Measurements from ENCODE around the gene PARD3B.

Gene PARD3B

GRCh38 chr2:205383601-205384000 is 838.3 kb downstream of the PARD3B start:
- no peak for DNase-seq

GRCh38 chr2:205386109-205386508 is 840.8 kb downstream of the PARD3B start:
- no peak for DNase-seq

- DNase-seq, result no peak
These were observed 842.2 kb downstream of the PARD3B start for GRCh38 chr2:205387350-205388055.

- DNase-seq, result no peak
These were observed 845.6 kb downstream of the PARD3B start for GRCh38 chr2:205390866-205391265.

GRCh38 chr2:205401511-205401910 is 856.2 kb downstream of the PARD3B start:
- no peak for DNase-seq

- no peak for DNase-seq
These were observed 856.7 kb downstream of the PARD3B start for GRCh38 chr2:205402011-205402410.

GRCh38 chr2:205403244-205403825 is 858.1 kb downstream of the PARD3B start:
- no peak for DNase-seq

- DNase-seq, result no peak
These were observed 859.9 kb downstream of the PARD3B start for GRCh38 chr2:205405194-205405593.

- no peak for DNase-seq
These were observed 860.5 kb downstream of the PARD3B start for GRCh38 chr2:205405752-205406151.

GRCh38 chr2:205407984-205408383 is 862.7 kb downstream of the PARD3B start:
- DNase-seq, result no peak

GRCh38 chr2:205408696-205409095 is 863.4 kb downstream of the PARD3B start:
- DNase-seq, result no peak

- no peak for DNase-seq
These were observed 864.1 kb downstream of the PARD3B start for GRCh38 chr2:205409411-205409810.

- no peak for DNase-seq
These were observed 866.3 kb downstream of the PARD3B start for GRCh38 chr2:205411558-205411957.

- no peak for DNase-seq
These were observed 879.1 kb downstream of the PARD3B start for GRCh38 chr2:205424326-205424725.

- no peak for DNase-seq
These were observed 879.8 kb downstream of the PARD3B start for GRCh38 chr2:205425102-205425501.

GRCh38 chr2:205427112-205427511 is 881.8 kb downstream of the PARD3B start:
- DNase-seq, result no peak

GRCh38 chr2:205428811-205429210 is 883.5 kb downstream of the PARD3B start:
- no peak for DNase-seq

GRCh38 chr2:205435970-205436369 is 890.7 kb downstream of the PARD3B start:
- no peak for DNase-seq

- DNase-seq, result no peak
These were observed 893.0 kb downstream of the PARD3B start for GRCh38 chr2:205438241-205438640.

- no peak for DNase-seq
These were observed 894.3 kb downstream of the PARD3B start for GRCh38 chr2:205439621-205440020.

- no peak for DNase-seq
These were observed 896.2 kb downstream of the PARD3B start for GRCh38 chr2:205441524-205441923.

GRCh38 chr2:205448189-205448588 is 902.9 kb downstream of the PARD3B start:
- DNase-seq, result no peak

- DNase-seq, result no peak
These were observed 906.7 kb downstream of the PARD3B start for GRCh38 chr2:205451901-205452512.

GRCh38 chr2:205453202-205453601 is 907.9 kb downstream of the PARD3B start:
- no peak for DNase-seq
